ENCODE data around the gene SNX5. TPM values are rescaled to one million over a fixed set of nuclear protein-coding genes. Genes with fewer than 3 reads are reported as not detected.

SNX5 gene
- total and polyA plus RNA-seq, 12 donors = 29.0 to 59.1 (median 47.3) TPM

GRCh38 chr20:17946040-17946439 is 22.6 kb downstream of the SNX5 start:
- WGBS, 2 donors = 95 to 96% methylated on average over 5 of the region's 5 CpGs
- ATAC-seq (no peak), DNase-seq (no peak)
- peaks cover 0 to 100% (median 78%) of the 10 kb centered on the region in 9 donors for H3K36me3 ChIP-seq
- peaks cover 0 to 13% (median 0%) of the 10 kb centered on the region in 9 donors for H3K4me1 ChIP-seq
- H3K27me3 ChIP-seq = no peaks in the 10 kb centered on the region
- H3K4me3 ChIP-seq = no peak overlapping the region
- intact Hi-C loops (cut with DNase I) = no loop called here
- no peak for TF ChIP-seq CTCF (IDR thresholded peaks at IDR 0.05)
- no peak overlapping the region for H3K27ac ChIP-seq
- H3K9me3 ChIP-seq = no peaks in the 10 kb centered on the region

- whole genome bisulfite sequencing, 2 donors = 94 to 95% methylated on average over 4 of the region's 4 CpGs
Observed at GRCh38 chr20:17944854-17945474, 23.6 kb downstream of the SNX5 start.

GRCh38 chr20:17943343-17943742 is 25.3 kb downstream of the SNX5 start:
- Histone ChIP-seq H3K27ac (no peak overlapping the region), H3K4me1 (peaks cover 0 to 30% (median 12%) of the 10 kb centered on the region in 9 donors), H3K9me3 (no peaks in the 10 kb centered on the region), H3K36me3 (peaks cover 0 to 81% (median 53%) of the 10 kb centered on the region in 9 donors), H3K4me3 (no peak overlapping the region), H3K27me3 (no peaks in the 10 kb centered on the region)
- intact Hi-C loops (cut with DNase I) = no loop called here
- TF ChIP-seq CTCF (IDR thresholded peaks at IDR 0.05) = no peak
- WGBS, 2 donors = 35 to 42% methylated on average over 3 of the region's 3 CpGs
- ATAC-seq = no peak
- no peak for DNase-seq

More at GRCh38 chr20:17944854-17945474, 23.6 kb downstream of the SNX5 start:
- no peak for TF ChIP-seq CTCF (IDR thresholded peaks at IDR 0.05)
- Histone ChIP-seq H3K27ac (no peak overlapping the region), H3K36me3 (peaks cover 0 to 97% (median 67%) of the 10 kb centered on the region in 9 donors), H3K4me1 (peaks cover 0 to 14% (median 0%) of the 10 kb centered on the region in 9 donors), H3K27me3 (no peaks in the 10 kb centered on the region), H3K9me3 (no peaks in the 10 kb centered on the region), H3K4me3 (no peak overlapping the region)
- ATAC-seq = no peak
- no peak for DNase-seq
- intact Hi-C loops (cut with DNase I) = no loop called here

- no peaks in the 10 kb centered on the region for H3K27me3 ChIP-seq
- DNase-seq (no peak), ATAC-seq (no peak)
- no peak overlapping the region for H3K27ac ChIP-seq
- no peak overlapping the region for H3K4me3 ChIP-seq
- TF ChIP-seq CTCF (IDR thresholded peaks at IDR 0.05) = no peak
- intact Hi-C loops (cut with DNase I) = no loop called here
- peaks cover 0 to 66% (median 39%) of the 10 kb centered on the region in 9 donors for H3K36me3 ChIP-seq
- no peaks in the 10 kb centered on the region for H3K9me3 ChIP-seq
- 83 to 84% methylated on average over 3 of the region's 3 CpGs for WGBS, 2 donors
- peaks cover 2 to 38% (median 22%) of the 10 kb centered on the region in 9 donors for H3K4me1 ChIP-seq
Observed at GRCh38 chr20:17941826-17942196, 26.8 kb downstream of the SNX5 start.
